Body of pancreas (tissue), 4 donors: Measurements from ENCODE around the gene PTPN21.

Source experiments
- POLR2A ChIP-seq, 3 donors: fragments of 450-650 bp; IDR thresholded peaks; one replicate each; pipeline ENCODE4 v1.6.1; 2016; ENCODE audit warnings: antibody characterized with exemption in 3 of 3, mild to moderate bottlenecking in 2 of 3
- TF ChIP-seq, protein P1 (sequence below), 7 experiments: fragments of 450-650 bp in 4 of 7; fragments of 200-600 bp in 3 of 7; sonication (generic) in 3 of 7; IDR thresholded peaks; one replicate each; pipeline ENCODE4 v1.5.1; 2016 to 2019; ENCODE audit warnings: antibody characterized with exemption in 7 of 7

DNA sequence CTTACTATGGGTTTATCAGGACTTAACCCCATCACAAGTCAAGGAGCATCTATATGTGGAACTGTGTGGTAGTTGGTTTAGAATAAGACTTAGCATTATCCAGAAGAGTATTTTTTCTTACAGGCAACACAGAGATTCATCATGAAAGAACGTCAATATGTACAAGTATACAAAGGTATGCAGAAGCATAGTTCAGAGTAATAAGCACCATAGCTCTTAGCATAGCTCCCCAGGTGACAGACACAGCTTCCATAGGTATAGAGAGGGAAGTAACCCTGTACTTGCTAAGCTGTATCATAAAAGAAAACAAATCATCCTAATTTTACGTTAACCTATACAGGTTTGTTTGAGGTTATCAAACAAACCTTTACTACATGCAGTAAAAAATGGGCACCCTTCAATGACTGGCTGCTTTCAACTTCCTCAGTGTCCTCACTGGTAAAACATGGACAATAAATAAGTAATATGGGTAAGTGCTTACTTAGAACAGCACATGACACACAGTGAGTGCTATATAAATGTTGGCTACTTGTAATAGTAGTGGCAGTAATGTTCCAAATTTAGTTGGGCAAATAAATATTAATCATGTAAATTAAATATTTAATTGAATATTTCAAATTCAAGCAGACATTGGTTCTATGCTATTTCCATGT is 50.9 kb downstream of the PTPN21 start:
- TF ChIP-seq, protein P1, sequence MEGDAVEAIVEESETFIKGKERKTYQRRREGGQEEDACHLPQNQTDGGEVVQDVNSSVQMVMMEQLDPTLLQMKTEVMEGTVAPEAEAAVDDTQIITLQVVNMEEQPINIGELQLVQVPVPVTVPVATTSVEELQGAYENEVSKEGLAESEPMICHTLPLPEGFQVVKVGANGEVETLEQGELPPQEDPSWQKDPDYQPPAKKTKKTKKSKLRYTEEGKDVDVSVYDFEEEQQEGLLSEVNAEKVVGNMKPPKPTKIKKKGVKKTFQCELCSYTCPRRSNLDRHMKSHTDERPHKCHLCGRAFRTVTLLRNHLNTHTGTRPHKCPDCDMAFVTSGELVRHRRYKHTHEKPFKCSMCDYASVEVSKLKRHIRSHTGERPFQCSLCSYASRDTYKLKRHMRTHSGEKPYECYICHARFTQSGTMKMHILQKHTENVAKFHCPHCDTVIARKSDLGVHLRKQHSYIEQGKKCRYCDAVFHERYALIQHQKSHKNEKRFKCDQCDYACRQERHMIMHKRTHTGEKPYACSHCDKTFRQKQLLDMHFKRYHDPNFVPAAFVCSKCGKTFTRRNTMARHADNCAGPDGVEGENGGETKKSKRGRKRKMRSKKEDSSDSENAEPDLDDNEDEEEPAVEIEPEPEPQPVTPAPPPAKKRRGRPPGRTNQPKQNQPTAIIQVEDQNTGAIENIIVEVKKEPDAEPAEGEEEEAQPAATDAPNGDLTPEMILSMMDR (IDR thresholded peaks at IDR 0.05) = no peak
- TF ChIP-seq POLR2A (IDR thresholded peaks at IDR 0.05) = no peak
